B cell (primary cell): Measurements from ENCODE around the gene PTPRE. TPM values are rescaled to one million over a fixed set of nuclear protein-coding genes. Genes with fewer than 3 reads are reported as not detected.

Source experiments
- ATAC-seq: fragments of 200-7000 bp; cut with Tn5 transposase; one replicate; pipeline ENCODE4 v1.10.0; 2021; ENCODE audit warnings: low read depth, mild to moderate bottlenecking, moderate number of reproducible peaks, moderate library complexity
- CTCF ChIA-PET: fragments of 350-600 bp; sonication (Branson Sonifier 250); formaldehyde crosslinking; loops from one replicate; lab custom pipeline; 2021; ENCODE audit warnings: antibody characterized with exemption, inconsistent platforms; lab: Charles Lee
- POLR2A ChIA-PET: fragments of 350-600 bp; sonication (Branson Sonifier 250); formaldehyde crosslinking; loops from one replicate; lab custom pipeline; 2021; ENCODE audit warnings: antibody characterized with exemption; lab: Charles Lee
- DNase-seq: peaks from one replicate; pipeline ENCODE4 v3.0.0; 2013
- H2AFZ ChIP-seq: 2 replicates; pipeline ENCODE4 v1.6.1; 2012; ENCODE audit warnings: mild to moderate bottlenecking, low read depth, low read length; ENCODE audit not compliant: insufficient read depth, poor library complexity, severe bottlenecking
- H3K27ac ChIP-seq, 2 donors: 1 replicate in 1 of 2; 2 replicates in 1 of 2; pipeline ENCODE4 v1.5.1; 2012 to 2013; ENCODE audit warnings: low read length in 2 of 2, mild to moderate bottlenecking in 2 of 2, moderate library complexity in 1 of 2
- H3K27me3 ChIP-seq, 4 experiments: fragments of 200-600 bp in 1 of 4; sonication (generic) in 1 of 4; replicated peaks in 1 of 4; 1 replicate in 2 of 4; 2 replicates in 2 of 4; pipeline versions ENCODE4 v1.6.1 to v1.7.0; 2013 to 2016; ENCODE audit warnings: low read length in 3 of 4, mild to moderate bottlenecking in 2 of 4, mixed read lengths in 1 of 4, moderate library complexity in 1 of 4; ENCODE audit not compliant: insufficient read depth in 4 of 4, control insufficient read depth in 3 of 4; ENCODE audit errors: control extremely low read depth in 1 of 4
- H3K36me3 ChIP-seq, 2 experiments: replicated peaks in 1 of 2; 1 replicate in 1 of 2; 2 replicates in 1 of 2; pipeline versions ENCODE4 v1.6.1 to v1.7.1; 2013; ENCODE audit warnings: low read length in 1 of 2; ENCODE audit not compliant: insufficient read depth in 2 of 2, control insufficient read depth in 1 of 2; ENCODE audit errors: control extremely low read depth in 1 of 2, extremely low read depth in 1 of 2
- H3K4me1 ChIP-seq, 2 donors: fragments of 200-600 bp in 1 of 2; sonication (generic) in 1 of 2; 1 replicate in 1 of 2; 2 replicates in 1 of 2; pipeline versions ENCODE4 v1.5.1 to v1.6.1; 2013 to 2017; ENCODE audit warnings: low read length in 2 of 2; ENCODE audit not compliant: control insufficient read depth in 2 of 2, insufficient read depth in 2 of 2
- H3K4me2 ChIP-seq: replicated peaks from 2 replicates; pipeline ENCODE3; 2012; ENCODE audit warnings: mild to moderate bottlenecking, low read depth, low read length; ENCODE audit not compliant: poor library complexity, severe bottlenecking
- H3K4me3 ChIP-seq, 5 experiments: fragments of 200-600 bp in 1 of 5; sonication (generic) in 1 of 5; 1 replicate in 3 of 5; 2 replicates in 2 of 5; pipeline versions ENCODE4 v1.5.1 to v1.7.0; 2011 to 2016; ENCODE audit warnings: low read length in 4 of 5, mild to moderate bottlenecking in 4 of 5, low read depth in 2 of 5, control low read depth in 1 of 5, moderate library complexity in 1 of 5; ENCODE audit not compliant: insufficient read depth in 1 of 5; ENCODE audit errors: control extremely low read depth in 1 of 5, extremely low read depth in 1 of 5
- H3K79me2 ChIP-seq: fragments of 200-600 bp; sonication (generic); one replicate; pipeline ENCODE4 v1.6.0; 2016; ENCODE audit warnings: low read length; ENCODE audit not compliant: control insufficient read depth, insufficient read depth
- H3K9ac ChIP-seq: fragments of 200-600 bp; sonication (generic); 2 replicates; pipeline ENCODE4 v1.6.1; 2017; ENCODE audit warnings: mild to moderate bottlenecking, low read length, moderate library complexity
- H3K9me3 ChIP-seq, 3 donors: one replicate each; pipeline versions ENCODE4 v1.6.1 to v1.7.1; 2013; ENCODE audit warnings: low read length in 2 of 3; ENCODE audit not compliant: control insufficient read depth in 2 of 3, insufficient read depth in 1 of 3; ENCODE audit errors: control extremely low read depth in 1 of 3
- H4K20me1 ChIP-seq: 2 replicates; pipeline ENCODE4 v1.6.0; 2012; ENCODE audit warnings: mild to moderate bottlenecking, low read length; ENCODE audit not compliant: insufficient read depth, control insufficient read depth, poor library complexity, severe bottlenecking
- H3K27ac Mint-ChIP-seq: one replicate; pipeline ENCODE4 v1.8.0; 2021; ENCODE audit warnings: mixed read lengths
- H3K27me3 Mint-ChIP-seq: one replicate; pipeline ENCODE4 v1.8.0; 2021; ENCODE audit warnings: mixed read lengths
- H3K4me1 Mint-ChIP-seq: one replicate; pipeline ENCODE4 v1.8.0; 2021; ENCODE audit warnings: mixed read lengths
- H3K4me3 Mint-ChIP-seq: one replicate; pipeline ENCODE4 v1.8.0; 2021; ENCODE audit warnings: mixed read lengths
- H3K9me3 Mint-ChIP-seq: one replicate; pipeline ENCODE4 v1.8.0; 2022; ENCODE audit warnings: mixed read lengths; ENCODE audit not compliant: insufficient read depth
- CTCF ChIP-seq: fragments of 200-600 bp; IDR thresholded peaks from one replicate; pipeline ENCODE4 v1.8.0; 2022; ENCODE audit warnings: antibody characterized with exemption, mild to moderate bottlenecking
- EZH2 ChIP-seq: IDR thresholded peaks from 2 replicates; pipeline ENCODE4 v1.6.1; 2012; ENCODE audit warnings: borderline replicate concordance, low read depth, mild to moderate bottlenecking, moderate library complexity, low read length; ENCODE audit not compliant: insufficient read depth, poor library complexity, severe bottlenecking
- WGBS: methylation state at CpG from one replicate; pipeline ENCODE4 v1.1.5; 2013; ENCODE audit warnings: missing lambda C conversion rate; ENCODE audit not compliant: insufficient coverage; 5-methylcytosine and 5-hydroxymethylcytosine counted together
- intact Hi-C: fragments of 100-400 bp; cut with micrococcal nuclease; formaldehyde crosslinking; loops from one replicate; pipeline ENCODE4 v1.10.0; 2022
- polyA plus RNA-seq: library from polyadenylated mRNA; depleted of rRNA; stranded (reverse); fragments of >200 nt; gene quantifications from 2 replicates; pipeline ENCODE4 v1.2.3, GENCODE V29; 2012
- total RNA-seq, 2 donors: library from RNA; stranded (reverse); fragments of 120-200 nt in 1 of 2; gene quantifications; 1 replicate in 1 of 2; 2 replicates in 1 of 2; pipeline versions ENCODE4 v1.2.3 to v1.2.4, GENCODE V29; 2013 to 2022

The PTPRE gene
- total and polyA plus RNA-seq, 2 donors (not counting 1 experiment from before 2014, with no cell fraction given): 6.6 to 32.7 TPM

DNA sequence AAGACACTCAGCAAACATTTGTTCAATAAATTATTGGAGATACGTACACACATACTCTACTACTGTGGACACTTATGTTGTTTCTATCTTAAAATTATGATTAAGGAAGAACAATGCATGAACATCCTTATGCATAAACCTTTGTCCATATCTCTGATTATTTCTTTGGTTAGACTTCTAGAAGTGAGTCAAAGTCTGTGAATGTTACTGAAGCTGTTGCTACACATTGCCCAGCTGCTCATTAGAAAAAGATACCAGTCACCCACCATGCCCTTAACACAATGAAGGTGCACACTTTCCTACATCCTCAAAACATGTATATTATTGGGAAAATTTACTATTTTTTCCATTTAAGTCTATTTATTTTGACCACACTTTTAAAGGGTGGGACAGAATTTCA, 12.8 kb upstream of the PTPRE start:
- no peak for ATAC-seq

DNA sequence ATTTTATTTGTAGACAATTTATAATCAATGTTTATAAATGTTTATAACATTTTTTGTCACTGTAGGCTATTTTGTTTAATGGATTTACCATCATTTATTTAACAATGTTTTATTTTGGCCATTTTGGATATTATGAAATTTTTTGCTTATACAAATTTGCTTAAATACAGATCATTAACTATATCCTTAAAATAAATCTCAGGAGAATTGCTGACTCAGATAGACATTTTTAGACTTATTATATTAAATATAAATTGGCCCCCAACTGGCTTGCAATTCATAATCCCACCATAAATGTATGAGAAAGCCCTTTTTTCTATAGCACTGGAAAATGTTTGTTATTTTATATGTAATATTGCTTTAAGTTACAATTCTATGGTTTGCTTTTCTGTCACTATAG, 10.3 kb upstream of the PTPRE start:
- Histone ChIP-seq H3K27me3 (peaks cover 0 to 8% (median 2%) of the 10 kb centered on the region in 4 experiments), H3K9ac (no peak overlapping the region), H3K36me3 (no peaks in the 10 kb centered on the region), H3K27ac (no peak overlapping the region), H3K4me2 (no peak overlapping the region), H2AFZ (no peak overlapping the region), H4K20me1 (no peaks in the 10 kb centered on the region), H3K79me2 (no peaks in the 10 kb centered on the region), H3K4me1 (no peaks in the 10 kb centered on the region), H3K4me3 (no peak overlapping the region), H3K9me3 (peaks cover 0 to 3% (median 0%) of the 10 kb centered on the region in 3 donors)
- no peaks in the 10 kb centered on the region for H3K9me3 Mint-ChIP-seq
- ChIA-PET CTCF (no interaction called here), POLR2A (no interaction called here)
- ATAC-seq (no peak), DNase-seq (no peak)
- H3K4me1 Mint-ChIP-seq: no peaks in the 10 kb centered on the region
- TF ChIP-seq CTCF: no peak
- TF ChIP-seq EZH2: no peak
- intact Hi-C loops: no loop called here
- H3K27ac Mint-ChIP-seq: no peak overlapping the region
- peaks cover 15% of the 10 kb centered on the region for H3K27me3 Mint-ChIP-seq
- no peak overlapping the region for H3K4me3 Mint-ChIP-seq

More for the DNA sequence above, 12.8 kb upstream of the PTPRE start:
- no peak for DNase-seq
- Histone ChIP-seq H4K20me1 (no peaks in the 10 kb centered on the region), H3K4me1 (no peaks in the 10 kb centered on the region), H3K4me2 (no peak overlapping the region), H3K27me3 (peaks cover 0 to 4% (median 2%) of the 10 kb centered on the region in 4 experiments), H3K4me3 (no peak overlapping the region), H3K9ac (no peak overlapping the region), H3K27ac (no peak overlapping the region), H3K79me2 (no peaks in the 10 kb centered on the region), H2AFZ (no peak overlapping the region), H3K36me3 (no peaks in the 10 kb centered on the region), H3K9me3 (peaks cover 0 to 3% (median 0%) of the 10 kb centered on the region in 3 donors)
- ChIA-PET CTCF (no interaction called here), POLR2A (no interaction called here)
- Mint-ChIP-seq H3K27ac (no peak overlapping the region), H3K4me3 (no peak overlapping the region), H3K27me3 (peaks cover 5% of the 10 kb centered on the region), H3K9me3 (no peaks in the 10 kb centered on the region), H3K4me1 (no peaks in the 10 kb centered on the region)
- no CpG with 5 or more reads among the region's 1 CpG for WGBS
- TF ChIP-seq CTCF (no peak), EZH2 (no peak)
- intact Hi-C loops: no loop called here
